GM12892 (cell line): ENCODE measurements around the gene TULP4.
"Not testable (repeated sequence)": the region's sequence is repeated elsewhere in the genome, so short reads cannot be mapped to it uniquely, and the experiment has no call there.

ENCODE experiments used
- POLR2A ChIP-seq: IDR thresholded peaks from 2 replicates; pipeline ENCODE4 v1.6.1; 2011; ENCODE audit warnings: low read depth, low read length, control low read depth
- POLR2AphosphoS5 ChIP-seq: IDR thresholded peaks from 2 replicates; pipeline ENCODE4 v1.6.1; 2011; ENCODE audit warnings: low read depth, low read length, control low read depth

- TF ChIP-seq POLR2AphosphoS5, POLR2A: not testable (repeated sequence)
Observed at GRCh38 chr6:158349505-158350275, 37.4 kb downstream of the TULP4 start.
